ENCODE data around the gene SNX9. TPM values are rescaled to one million over a fixed set of nuclear protein-coding genes. Genes with fewer than 3 reads are reported as not detected.

SNX9 gene
- total RNA-seq, 4 donors from 2014 or later = 13.7 to 57.2 (median 50.7) TPM

GRCh38 chr6:157862706-157863105, 39.7 kb downstream of the SNX9 start:
- H3K4me1 ChIP-seq = peaks cover 9 to 35% (median 23%) of the 10 kb centered on the region in 4 donors
- 78 to 88% methylated on average over 1 of the region's 1 CpG for WGBS, 2 donors (ENCODE audit: low coverage in 1 of 2)
- H3K27ac ChIP-seq = no peak overlapping the region
- H3K4me3 ChIP-seq = no peak overlapping the region
- in situ Hi-C loops (cut with MboI; ENCODE audit: low pct_ligation_motif_present in 1 of 4, low pct_unique_long_range_greater_than_20kb in 1 of 4, low sequenced_read_pairs in 3 of 4) = no loop called here
- intact Hi-C loops (cut with DNase I; ENCODE audit: low total_unique reads) = no loop called here
- no peak for DNase-seq
- H3K36me3 ChIP-seq = no peaks in the 10 kb centered on the region
- H3K27me3 ChIP-seq = no peaks in the 10 kb centered on the region
- no peak for TF ChIP-seq POLR2AphosphoS5 (IDR thresholded peaks at IDR 0.05)
- TF ChIP-seq POLR2A (IDR thresholded peaks at IDR 0.05) = no peak
- TF ChIP-seq CTCF (IDR thresholded peaks at IDR 0.05) = no peak
- no peak for TF ChIP-seq EP300 (IDR thresholded peaks at IDR 0.05; ENCODE audit: low read depth)
- H3K9me3 ChIP-seq = no peaks in the 10 kb centered on the region

- intact Hi-C loops (cut with DNase I; ENCODE audit: low total_unique reads) = no loop called here
- 93 to 100% methylated on average over 3 to 11 of the region's 11 CpGs for WGBS, 2 donors (ENCODE audit: low coverage in 1 of 2)
- in situ Hi-C loops (cut with MboI; ENCODE audit: low pct_ligation_motif_present in 1 of 4, low pct_unique_long_range_greater_than_20kb in 1 of 4, low sequenced_read_pairs in 3 of 4) = no loop called here
- Histone ChIP-seq H3K9me3 (no peaks in the 10 kb centered on the region), H3K4me1 (peaks cover 9 to 35% (median 21%) of the 10 kb centered on the region in 4 donors), H3K4me3 (no peak overlapping the region), H3K27me3 (no peaks in the 10 kb centered on the region), H3K36me3 (no peaks in the 10 kb centered on the region), H3K27ac (no peak overlapping the region)
- DNase-seq = no peak
- no peak for TF ChIP-seq POLR2A (IDR thresholded peaks at IDR 0.05)
- TF ChIP-seq POLR2AphosphoS5 (IDR thresholded peaks at IDR 0.05) = no peak
- TF ChIP-seq EP300 (IDR thresholded peaks at IDR 0.05; ENCODE audit: low read depth) = no peak
- TF ChIP-seq CTCF (IDR thresholded peaks at IDR 0.05) = no peak
Observed at GRCh38 chr6:157864185-157864761, 41.2 kb downstream of the SNX9 start.

GRCh38 chr6:157865249-157865648, 42.2 kb downstream of the SNX9 start:
- in situ Hi-C loops (cut with MboI; ENCODE audit: low pct_ligation_motif_present in 1 of 4, low pct_unique_long_range_greater_than_20kb in 1 of 4, low sequenced_read_pairs in 3 of 4) = loop anchor here in 1 of 4 donors (5.0 kb wide), 1 partner anchor 103 kb away; no protein-coding TSS in a partner anchor
- Histone ChIP-seq H3K36me3 (no peaks in the 10 kb centered on the region), H3K27me3 (no peaks in the 10 kb centered on the region), H3K9me3 (no peaks in the 10 kb centered on the region), H3K4me3 (no peak overlapping the region), H3K27ac (no peak overlapping the region), H3K4me1 (peaks cover 8 to 25% (median 12%) of the 10 kb centered on the region in 4 donors)
- no peak for TF ChIP-seq POLR2AphosphoS5 (IDR thresholded peaks at IDR 0.05)
- no peak for TF ChIP-seq EP300 (IDR thresholded peaks at IDR 0.05; ENCODE audit: low read depth)
- TF ChIP-seq CTCF (IDR thresholded peaks at IDR 0.05) = no peak
- 75 to 81% methylated on average over 3 to 6 of the region's 6 CpGs for WGBS, 2 donors (ENCODE audit: low coverage in 1 of 2)
- intact Hi-C loops (cut with DNase I; ENCODE audit: low total_unique reads) = no loop called here
- no peak for DNase-seq

GRCh38 chr6:157867155-157867559, 44.1 kb downstream of the SNX9 start:
- H3K9me3 ChIP-seq = no peaks in the 10 kb centered on the region
- H3K27me3 ChIP-seq = no peaks in the 10 kb centered on the region
- no peak for DNase-seq
- in situ Hi-C loops (cut with MboI; ENCODE audit: low pct_ligation_motif_present in 1 of 4, low pct_unique_long_range_greater_than_20kb in 1 of 4, low sequenced_read_pairs in 3 of 4) = loop anchor here in 1 of 4 donors (5.0 kb wide), 1 partner anchor 105 kb away; no protein-coding TSS in a partner anchor
- peaks cover 0 to 15% (median 5%) of the 10 kb centered on the region in 4 donors for H3K4me1 ChIP-seq
- no peaks in the 10 kb centered on the region for H3K36me3 ChIP-seq
- 63 to 74% methylated on average over 5 of the region's 5 CpGs for WGBS, 2 donors (ENCODE audit: low coverage in 1 of 2)
- no peak overlapping the region for H3K27ac ChIP-seq
- TF ChIP-seq POLR2A (IDR thresholded peaks at IDR 0.05) (no peak), EP300 (IDR thresholded peaks at IDR 0.05; ENCODE audit: low read depth) (no peak), POLR2AphosphoS5 (IDR thresholded peaks at IDR 0.05) (no peak), CTCF (IDR thresholded peaks at IDR 0.05) (no peak)
- no peak overlapping the region for H3K4me3 ChIP-seq
- intact Hi-C loops (cut with DNase I; ENCODE audit: low total_unique reads) = no loop called here

Data from transverse colon (tissue), 4 donors.